Esophagus muscularis mucosa (tissue), 3 donors: Measurements from ENCODE around the gene SALL3.

Source experiments
- CTCF ChIP-seq, 3 experiments: fragments of 200-600 bp in 2 of 3; fragments of 450-650 bp in 1 of 3; sonication (generic) in 2 of 3; IDR thresholded peaks; one replicate each; pipeline ENCODE4 v1.5.1; 2017 to 2019; ENCODE audit warnings: antibody characterized with exemption in 3 of 3, mild to moderate bottlenecking in 2 of 3, moderate library complexity in 1 of 3
- POLR2AphosphoS5 ChIP-seq, 2 donors: sonication (generic); formaldehyde crosslinking; IDR thresholded peaks; one replicate each; pipeline ENCODE4 v1.6.1; 2017; ENCODE audit warnings: antibody characterized with exemption in 2 of 2

- TF ChIP-seq CTCF (IDR thresholded peaks at IDR 0.05) (no peak), POLR2AphosphoS5 (IDR thresholded peaks at IDR 0.05) (no peak)
Observed at GRCh38 chr18:79042276-79042675, 62.7 kb downstream of the SALL3 start.
